GM19193 (cell line): ENCODE results near the gene HIPK2.

Experiments
- POLR2A ChIP-seq: IDR thresholded peaks from 4 replicates; pipeline ENCODE4 v1.6.1; 2011; ENCODE audit not compliant: insufficient read depth, insufficient read length; ENCODE audit errors: extremely low read depth

The HIPK2 gene

DNA sequence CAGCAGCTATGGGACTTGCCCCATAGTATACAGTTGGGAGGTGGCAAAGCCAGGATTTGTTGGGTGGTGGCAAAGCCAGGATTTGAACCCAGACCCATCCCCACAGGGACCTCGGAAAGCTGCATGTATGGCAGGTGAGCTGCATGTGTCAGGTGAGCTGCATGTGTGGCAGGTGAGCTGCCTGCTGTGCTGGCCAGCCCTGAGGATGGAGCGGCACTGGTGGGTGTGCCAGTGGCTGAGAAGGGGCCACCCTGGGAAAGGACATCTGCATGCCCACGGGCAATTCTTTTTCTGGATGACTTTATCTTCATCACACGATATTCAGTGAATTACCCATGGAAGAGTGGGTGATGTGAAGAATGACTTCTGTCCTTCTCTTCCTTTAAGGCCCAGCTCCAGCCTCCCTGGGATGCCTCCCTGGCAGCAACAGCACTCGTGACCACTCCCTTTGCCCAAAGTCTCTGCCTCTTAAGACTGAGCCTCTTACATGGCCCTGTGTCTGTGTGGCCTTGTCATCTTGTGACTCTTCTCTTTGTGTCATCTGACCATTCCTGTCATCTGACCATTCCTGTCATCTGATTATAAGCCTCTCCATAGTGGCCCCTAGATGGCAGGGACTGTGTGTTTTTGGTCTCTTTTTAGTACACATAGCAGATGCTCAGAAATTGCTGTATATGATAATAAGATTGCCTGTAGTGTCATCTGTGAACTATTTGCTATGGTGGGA lies 229.3 kb downstream of the HIPK2 start:
- no peak for TF ChIP-seq POLR2A

DNA sequence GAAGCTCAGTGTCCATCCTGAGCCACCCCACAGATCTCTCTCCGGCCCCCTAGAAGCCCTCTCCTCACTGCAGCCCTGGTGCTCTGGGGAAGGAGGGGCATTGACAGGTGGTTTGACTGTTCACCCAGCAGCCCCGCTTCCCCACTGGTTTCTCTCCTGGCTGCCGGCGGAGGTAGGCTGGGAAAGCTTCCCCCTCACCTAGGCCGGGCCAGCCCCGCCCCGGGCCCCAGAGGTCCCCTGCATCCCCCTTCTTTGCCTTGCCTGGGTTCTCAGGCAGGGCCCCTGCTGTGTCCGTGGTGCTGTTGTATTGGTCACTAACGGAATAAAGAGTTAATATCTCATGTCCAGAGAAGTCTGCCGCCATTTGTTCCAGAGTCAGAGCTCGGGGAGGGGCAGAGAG lies 233.2 kb downstream of the HIPK2 start:
- no peak for TF ChIP-seq POLR2A

DNA sequence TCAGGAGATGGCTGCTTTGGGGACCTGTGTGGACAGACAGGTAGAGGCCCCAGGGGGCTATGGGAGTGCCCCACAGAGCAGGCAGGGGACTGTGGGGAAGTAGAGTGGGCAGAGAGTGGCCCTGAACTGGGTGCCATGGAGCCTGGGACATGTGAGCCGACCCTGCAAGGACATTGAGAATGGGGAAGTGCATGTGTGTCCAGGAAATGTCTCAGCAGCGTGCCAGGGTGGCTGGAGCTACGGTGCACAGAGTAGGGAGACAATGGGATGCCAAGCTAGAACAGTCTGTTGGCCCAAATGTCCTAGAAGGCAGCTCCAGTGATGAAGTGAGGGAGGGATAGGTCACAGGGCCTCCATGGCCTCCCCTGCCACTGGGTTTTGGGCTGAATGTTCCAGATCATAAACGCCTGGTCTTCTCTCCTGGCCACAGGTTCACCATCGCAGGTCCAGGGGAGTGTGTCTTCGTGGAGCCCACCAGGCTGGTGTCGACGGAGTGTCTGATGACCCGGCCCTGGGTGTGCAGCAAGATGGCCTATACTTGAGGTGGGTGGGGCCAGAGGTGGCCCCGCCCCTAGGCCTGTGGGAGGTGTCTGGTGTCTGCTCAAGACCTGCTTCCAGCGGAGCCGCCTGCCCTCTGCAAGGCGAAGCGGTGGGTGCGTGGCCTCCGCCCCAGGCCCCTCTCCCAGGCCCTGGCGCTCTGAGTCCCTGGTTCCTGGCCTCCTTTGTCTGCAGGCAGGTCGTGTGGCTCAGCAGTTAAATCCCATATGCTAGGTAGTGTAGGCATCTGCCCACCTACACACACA lies 233.8 kb downstream of the HIPK2 start:
- no peak for TF ChIP-seq POLR2A

DNA sequence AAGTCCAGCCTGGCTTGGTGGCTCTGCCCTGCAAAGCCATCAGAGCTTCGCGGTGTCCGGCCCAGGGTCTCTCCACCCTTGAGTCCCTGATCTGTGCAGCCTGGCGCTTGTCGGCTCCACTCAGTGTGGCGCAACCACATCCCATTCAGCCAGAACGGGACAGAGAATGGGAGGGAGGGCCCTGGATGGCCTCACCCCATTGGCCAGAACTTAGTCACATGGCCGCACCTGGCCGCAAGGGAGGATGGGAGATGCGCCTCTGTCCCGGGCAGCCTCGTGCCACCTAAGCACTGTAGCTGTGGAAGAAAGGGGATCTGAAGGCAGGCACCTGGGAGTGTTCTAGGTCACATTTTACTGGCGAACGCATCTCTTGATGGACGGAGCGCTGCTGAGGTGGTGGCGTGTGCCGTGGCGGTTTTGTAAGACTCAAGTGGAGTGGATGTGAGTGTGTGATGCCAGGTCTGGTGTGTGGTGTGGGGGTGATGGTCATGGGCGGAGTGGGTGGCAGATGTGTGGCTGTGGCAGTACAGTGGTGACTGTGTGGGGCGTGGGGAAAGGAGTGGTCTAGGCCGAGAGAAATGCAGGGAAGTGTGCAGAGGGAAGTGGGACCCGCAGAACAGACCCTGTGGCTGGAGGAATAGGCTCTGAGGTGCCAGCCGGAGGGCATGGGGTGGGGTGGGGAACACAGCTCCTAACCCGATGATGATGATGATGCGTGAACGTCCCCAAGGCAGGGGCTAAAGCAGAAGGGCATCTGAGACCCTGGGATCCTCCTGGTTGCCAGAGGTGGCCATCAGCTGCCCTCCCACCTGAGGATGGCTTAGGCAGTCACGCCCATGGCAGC lies 235.3 kb downstream of the HIPK2 start:
- no peak for TF ChIP-seq POLR2A

DNA sequence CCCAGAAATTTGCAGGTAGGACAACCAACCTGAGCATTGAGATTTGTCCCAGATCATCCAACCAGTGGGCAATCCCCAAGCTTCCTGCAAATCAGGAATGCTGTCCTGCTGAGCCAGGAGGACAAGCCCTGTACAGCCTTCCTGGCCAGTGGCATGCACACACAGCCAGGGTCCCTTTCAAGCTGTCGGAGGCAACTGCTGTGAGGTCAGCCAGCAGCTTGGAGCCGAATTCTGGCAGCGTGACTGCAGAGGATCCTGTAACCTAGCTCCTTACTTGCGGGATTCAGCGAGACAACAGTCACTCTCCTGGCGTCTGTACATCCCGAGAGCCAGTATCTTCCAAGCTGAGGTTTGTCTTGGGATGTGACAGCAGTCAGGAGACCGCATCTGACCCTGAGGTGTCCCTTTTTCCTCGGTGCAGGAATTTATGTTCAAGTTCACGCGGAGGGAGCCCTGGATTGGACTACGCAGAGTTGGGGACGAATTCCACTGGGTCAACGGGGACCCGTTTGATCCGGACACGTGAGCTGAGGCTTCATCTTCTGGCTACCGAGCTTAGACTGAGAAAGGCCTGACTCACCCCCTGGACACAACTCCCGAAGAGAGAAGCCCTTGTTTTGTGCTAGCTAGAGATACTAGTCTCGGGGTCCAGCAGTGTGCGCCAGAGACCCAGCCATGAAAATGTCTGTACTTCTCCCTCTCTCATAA lies 236.0 kb downstream of the HIPK2 start:
- TF ChIP-seq POLR2A, result no peak

DNA sequence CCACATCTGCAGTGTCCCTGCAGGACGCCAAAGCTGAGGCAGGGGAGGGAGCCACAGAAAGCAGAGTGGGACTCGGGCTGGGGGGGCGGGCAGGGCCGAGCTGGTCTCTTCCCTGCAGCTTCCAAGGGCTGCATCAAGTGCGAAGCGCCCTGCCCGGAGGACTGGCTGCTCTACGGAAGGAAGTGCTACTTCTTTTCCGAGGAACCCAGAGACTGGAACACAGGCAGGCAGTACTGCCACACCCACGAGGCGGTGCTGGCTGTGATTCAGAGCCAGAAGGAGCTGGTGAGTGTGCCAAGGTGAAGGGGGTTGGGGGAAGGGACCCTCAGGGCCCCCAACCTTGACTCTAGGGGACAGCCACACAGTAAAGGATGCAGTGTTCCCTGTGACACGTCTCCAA lies 237.6 kb downstream of the HIPK2 start:
- no peak for TF ChIP-seq POLR2A

DNA sequence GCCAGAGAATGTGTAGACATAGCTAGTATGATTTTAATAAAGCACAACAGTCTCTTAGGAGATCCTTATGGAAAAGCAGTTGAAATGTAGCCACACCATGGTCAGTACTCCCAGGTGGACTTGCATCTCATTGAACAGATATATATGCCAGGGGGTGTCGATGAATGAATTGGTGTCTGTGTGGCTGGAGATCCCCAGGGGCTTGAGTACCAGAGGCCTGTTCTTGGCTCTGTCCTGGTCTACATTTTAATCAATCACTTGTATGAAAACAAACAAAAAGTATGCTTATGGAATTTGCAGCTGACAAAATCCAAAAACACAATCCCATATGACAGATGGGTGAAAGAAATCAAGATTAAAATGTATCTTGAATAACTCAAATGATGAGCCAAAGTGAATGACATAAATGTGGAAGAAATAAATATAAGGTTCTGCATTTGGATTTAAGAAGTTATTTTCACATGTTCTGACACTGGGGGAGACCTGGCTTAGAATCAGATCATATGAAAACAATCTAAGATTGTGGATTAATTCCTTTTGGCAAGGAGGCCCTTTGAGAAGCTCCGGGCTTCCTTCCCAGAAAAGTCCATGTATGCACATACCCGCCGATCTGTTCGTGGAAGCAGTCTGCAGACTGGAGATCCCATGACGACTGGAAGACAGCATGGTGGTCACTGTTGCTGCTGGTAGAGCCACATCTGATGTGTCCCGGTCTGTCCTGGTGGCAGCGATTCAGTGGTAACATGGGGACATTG lies 238.7 kb downstream of the HIPK2 start:
- TF ChIP-seq POLR2A, result no peak

DNA sequence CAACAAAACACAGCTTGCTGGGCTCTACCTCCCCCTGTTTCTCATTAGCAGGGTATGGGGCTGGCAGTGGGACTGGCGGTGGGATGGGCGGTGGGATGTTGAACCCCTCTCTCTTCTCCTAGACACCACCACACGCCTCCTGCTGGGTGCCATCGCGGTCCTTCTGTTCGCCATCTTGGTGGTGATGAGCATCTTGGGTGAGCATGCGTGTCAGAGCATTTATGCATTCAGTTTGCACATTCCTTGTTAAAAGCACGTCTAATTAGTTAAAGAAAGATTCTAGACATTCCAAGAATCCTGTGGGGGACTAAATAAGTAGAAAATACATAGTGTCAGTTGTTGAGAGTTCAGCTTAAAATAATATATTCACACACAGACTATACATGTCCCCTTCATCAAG lies 241.6 kb downstream of the HIPK2 start:
- TF ChIP-seq POLR2A, result no peak

DNA sequence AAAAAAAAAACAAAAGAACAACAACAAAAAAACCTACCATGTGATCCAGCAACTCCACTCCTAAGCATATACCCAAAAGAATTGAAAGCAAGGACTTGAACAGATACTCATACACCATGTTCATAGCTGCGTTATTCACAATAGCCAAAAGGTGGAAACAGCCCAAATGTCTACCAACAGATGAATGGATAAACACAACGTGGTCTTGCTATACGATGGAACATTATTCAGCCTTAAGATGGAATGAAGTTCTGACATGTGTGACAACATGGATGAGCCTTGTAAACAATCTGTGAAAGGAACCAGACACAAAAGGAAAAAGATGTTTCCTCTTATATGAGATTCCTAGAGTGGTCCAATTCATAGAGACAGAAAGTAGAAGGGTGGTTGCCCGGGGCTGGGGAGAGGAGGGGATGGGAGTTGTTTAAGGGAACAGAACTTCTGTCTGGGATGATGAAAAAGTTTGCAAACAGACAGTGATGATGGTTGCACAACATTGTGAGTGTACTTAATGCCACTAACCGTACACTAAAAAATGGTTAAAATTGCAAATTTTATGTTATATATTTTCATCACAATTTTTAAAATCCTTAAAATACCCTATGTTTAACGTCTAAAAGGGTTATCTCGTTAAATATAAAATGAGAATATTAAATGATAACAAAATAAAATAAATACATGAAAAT lies 242.7 kb downstream of the HIPK2 start:
- no peak for TF ChIP-seq POLR2A

DNA sequence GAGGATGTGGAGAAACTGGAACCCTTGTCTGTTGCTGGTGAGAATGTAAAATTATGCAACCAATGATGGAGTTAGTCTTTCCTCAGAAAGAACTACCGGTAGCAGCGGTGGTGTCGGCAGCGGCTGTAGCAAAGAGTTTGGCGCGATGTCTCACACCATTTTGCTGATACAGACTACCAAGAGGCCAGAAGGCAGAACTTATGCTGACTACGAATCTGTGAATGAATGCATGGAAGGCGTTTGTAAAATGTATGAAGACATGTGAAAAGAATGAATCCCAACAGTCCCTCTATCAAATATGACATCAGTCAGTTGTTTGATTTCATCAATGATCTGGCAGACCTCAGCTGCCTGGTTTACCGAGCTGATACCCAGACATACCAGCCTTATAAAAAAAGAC lies 243.7 kb downstream of the HIPK2 start:
- no peak for TF ChIP-seq POLR2A

DNA sequence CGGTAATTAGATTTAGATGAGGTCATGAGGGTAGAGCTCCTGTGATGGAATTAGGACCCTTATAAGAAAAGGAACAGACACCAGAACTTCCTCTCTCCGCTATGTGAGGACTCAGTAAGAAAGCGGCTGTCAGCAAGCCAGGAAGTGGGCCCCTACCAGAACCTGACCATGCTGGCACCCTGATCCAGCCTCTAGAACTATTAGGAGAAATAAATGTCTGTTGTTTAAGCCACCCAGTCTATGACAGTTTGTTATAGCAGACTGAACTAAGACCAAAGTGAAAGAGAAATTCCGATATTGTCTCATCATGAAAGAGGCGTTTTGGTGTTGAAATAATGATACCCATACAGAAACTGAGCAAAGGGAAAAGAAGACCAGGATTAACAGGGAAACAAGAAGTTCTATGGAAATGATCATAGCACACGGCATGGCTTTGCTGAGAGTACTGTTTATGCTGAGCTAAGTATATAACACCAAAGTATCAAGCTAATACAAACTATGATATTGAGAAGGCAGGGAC lies 245.1 kb downstream of the HIPK2 start:
- no peak for TF ChIP-seq POLR2A

DNA sequence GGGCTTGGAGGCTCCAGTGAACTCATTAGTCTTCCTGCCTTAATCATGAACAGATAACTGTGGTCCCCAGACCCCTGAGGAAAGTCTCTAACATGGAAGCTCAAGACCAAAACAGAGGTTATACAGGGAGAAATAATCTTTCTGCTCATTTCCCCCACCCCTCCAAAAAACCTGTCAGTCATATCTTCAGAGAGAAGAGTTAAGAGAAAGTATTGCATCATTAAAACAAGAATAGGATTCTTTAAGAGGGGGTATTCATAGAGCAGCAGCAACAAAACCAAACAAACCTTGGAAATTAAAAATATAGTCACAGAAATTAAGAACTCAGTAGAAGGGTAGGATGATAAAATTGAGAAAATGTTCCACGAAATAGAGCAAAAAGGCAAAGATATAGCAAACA lies 246.7 kb downstream of the HIPK2 start:
- TF ChIP-seq POLR2A, result no peak
